HG03565 (cell line): ENCODE results near the gene CD244.

Experiments used
- ATAC-seq: cut with Tn5 transposase; IDR thresholded peaks from one replicate; pipeline ENCODE4 v1.9.1; 2021; ENCODE audit warnings: mild to moderate bottlenecking, moderate library complexity; ENCODE audit not compliant: unreplicated experiment

The CD244 gene

GRCh38 chr1:160850993-160851392, 11.7 kb downstream of the CD244 start:
- ATAC-seq, result no peak

- no peak for ATAC-seq
Observed at GRCh38 chr1:160850541-160850940, 12.1 kb downstream of the CD244 start.

GRCh38 chr1:160846281-160846680, 16.4 kb downstream of the CD244 start:
- ATAC-seq, result no peak

- no peak for ATAC-seq
Observed at GRCh38 chr1:160844447-160845232, 18.0 kb downstream of the CD244 start.

GRCh38 chr1:160841079-160841478, 21.6 kb downstream of the CD244 start:
- no peak for ATAC-seq

- no peak for ATAC-seq
Observed at GRCh38 chr1:160839746-160840145, 22.9 kb downstream of the CD244 start.

GRCh38 chr1:160838888-160839287, 23.8 kb downstream of the CD244 start:
- no peak for ATAC-seq

GRCh38 chr1:160837558-160838205, 25.0 kb downstream of the CD244 start:
- ATAC-seq, result peak; percentile 67

GRCh38 chr1:160836981-160837557, 25.6 kb downstream of the CD244 start:
- ATAC-seq, result no peak

GRCh38 chr1:160836561-160836960, 26.1 kb downstream of the CD244 start:
- ATAC-seq, result no peak

GRCh38 chr1:160835751-160836150, 26.9 kb downstream of the CD244 start:
- no peak for ATAC-seq

GRCh38 chr1:160834945-160835565, 27.6 kb downstream of the CD244 start:
- no peak for ATAC-seq

GRCh38 chr1:160830321-160831153, 32.1 kb downstream of the CD244 start:
- no peak for ATAC-seq

- ATAC-seq, result no peak
Observed at GRCh38 chr1:160829766-160830165, 32.9 kb downstream of the CD244 start.

GRCh38 chr1:160827418-160827817, 35.3 kb downstream of the CD244 start:
- no peak for ATAC-seq

GRCh38 chr1:160826546-160826945, 36.1 kb downstream of the CD244 start:
- ATAC-seq, result no peak

GRCh38 chr1:160823296-160823695, 39.4 kb downstream of the CD244 start:
- no peak for ATAC-seq

GRCh38 chr1:160821627-160822026, 41.1 kb downstream of the CD244 start:
- no peak for ATAC-seq

- no peak for ATAC-seq
Observed at GRCh38 chr1:160819186-160819585, 43.5 kb downstream of the CD244 start.

GRCh38 chr1:160818207-160818937, 44.3 kb downstream of the CD244 start:
- ATAC-seq, result no peak
